ENCODE data around the gene RHBDD3. TPM values are rescaled to one million over a fixed set of nuclear protein-coding genes. Genes with fewer than 3 reads are reported as not detected.

Gene RHBDD3
- total RNA-seq, 1 donor from 2014 or later: 41.0 TPM

GRCh38 chr22:29263791-29264276 is 3.9 kb downstream of the RHBDD3 start:
- H3K4me3 Mint-ChIP-seq (ENCODE audit: unreplicated experiment): no peak overlapping the region
- H3K36me3 Mint-ChIP-seq (ENCODE audit: unreplicated experiment): peaks cover 5% of the 10 kb centered on the region

GRCh38 chr22:29260601-29261315 is 7.0 kb downstream of the RHBDD3 start:
- Mint-ChIP-seq H3K9me3 (ENCODE audit: unreplicated experiment) (no peaks in the 10 kb centered on the region), H3K36me3 (ENCODE audit: unreplicated experiment) (no peaks in the 10 kb centered on the region)

More at GRCh38 chr22:29263791-29264276, 3.9 kb downstream of the RHBDD3 start:
- no peak for DNase-seq (ENCODE audit: extremely low spot score, unreplicated experiment)
- Mint-ChIP-seq H3K27me3 (ENCODE audit: unreplicated experiment) (no peaks in the 10 kb centered on the region), H3K4me1 (ENCODE audit: unreplicated experiment) (peaks cover 16% of the 10 kb centered on the region), H3K9me3 (ENCODE audit: unreplicated experiment) (no peaks in the 10 kb centered on the region), H3K27ac (ENCODE audit: unreplicated experiment) (no peak overlapping the region)
- TF ChIP-seq CTCF (IDR thresholded peaks at IDR 0.05): no peak

GRCh38 chr22:29260031-29260560 is 7.7 kb downstream of the RHBDD3 start:
- no peaks in the 10 kb centered on the region for H3K27me3 Mint-ChIP-seq (ENCODE audit: unreplicated experiment)
- H3K4me3 Mint-ChIP-seq (ENCODE audit: unreplicated experiment): no peak overlapping the region
- H3K36me3 Mint-ChIP-seq (ENCODE audit: unreplicated experiment): no peaks in the 10 kb centered on the region
- no peak for DNase-seq (ENCODE audit: extremely low spot score, unreplicated experiment)
- H3K27ac Mint-ChIP-seq (ENCODE audit: unreplicated experiment): no peak overlapping the region
- H3K9me3 Mint-ChIP-seq (ENCODE audit: unreplicated experiment): no peaks in the 10 kb centered on the region
- H3K4me1 Mint-ChIP-seq (ENCODE audit: unreplicated experiment): no peaks in the 10 kb centered on the region
- TF ChIP-seq CTCF (IDR thresholded peaks at IDR 0.05): no peak

More at GRCh38 chr22:29260601-29261315, 7.0 kb downstream of the RHBDD3 start:
- TF ChIP-seq CTCF (IDR thresholded peaks at IDR 0.05): no peak
- peaks cover under 1% of the 10 kb centered on the region for H3K4me1 Mint-ChIP-seq (ENCODE audit: unreplicated experiment)
- DNase-seq (ENCODE audit: extremely low spot score, unreplicated experiment): no peak
- no peaks in the 10 kb centered on the region for H3K27me3 Mint-ChIP-seq (ENCODE audit: unreplicated experiment)
- H3K27ac Mint-ChIP-seq (ENCODE audit: unreplicated experiment): no peak overlapping the region
- H3K4me3 Mint-ChIP-seq (ENCODE audit: unreplicated experiment): no peak overlapping the region

GRCh38 chr22:29259253-29259899 is 8.4 kb downstream of the RHBDD3 start:
- Mint-ChIP-seq H3K4me1 (ENCODE audit: unreplicated experiment) (no peaks in the 10 kb centered on the region), H3K36me3 (ENCODE audit: unreplicated experiment) (no peaks in the 10 kb centered on the region), H3K4me3 (ENCODE audit: unreplicated experiment) (no peak overlapping the region), H3K9me3 (ENCODE audit: unreplicated experiment) (no peaks in the 10 kb centered on the region), H3K27me3 (ENCODE audit: unreplicated experiment) (no peaks in the 10 kb centered on the region), H3K27ac (ENCODE audit: unreplicated experiment) (no peak overlapping the region)
- peak; percentile 54 for DNase-seq (ENCODE audit: extremely low spot score, unreplicated experiment)
- TF ChIP-seq CTCF (IDR thresholded peaks at IDR 0.05): peak; percentile 7
